Vagina (tissue), 2 donors: Measurements from ENCODE around the gene FRMD1. TPM values are rescaled to one million over a fixed set of nuclear protein-coding genes. Genes with fewer than 3 reads are reported as not detected.

Experiments used
- DNase-seq, 2 donors: peaks; one replicate each; pipeline ENCODE4 v3.0.0-alpha.2; 2017; ENCODE audit errors: extremely low spot score in 2 of 2
- H3K27ac ChIP-seq: fragments of 200-600 bp; sonication (generic); one replicate; pipeline ENCODE4 v1.5.1; 2019
- H3K27me3 ChIP-seq: fragments of 200-600 bp; sonication (generic); one replicate; pipeline ENCODE4 v1.5.1; 2019
- H3K36me3 ChIP-seq, 2 donors: fragments of 200-600 bp; sonication (generic); one replicate each; pipeline ENCODE4 v1.5.1; 2017 to 2019
- H3K4me1 ChIP-seq: fragments of 200-600 bp; sonication (generic); one replicate; pipeline ENCODE4 v1.5.1; 2019
- H3K4me3 ChIP-seq, 2 donors: fragments of 200-600 bp; sonication (generic); 1 replicate in 1 of 2; 2 replicates in 1 of 2; pipeline ENCODE4 v1.5.1; 2016 to 2019
- H3K9me3 ChIP-seq: fragments of 200-600 bp; sonication (generic); one replicate; pipeline ENCODE4 v1.5.1; 2019
- CTCF ChIP-seq, 3 experiments: fragments of 450-650 bp in 2 of 3; fragments of 200-600 bp in 1 of 3; sonication (generic) in 1 of 3; IDR thresholded peaks; one replicate each; pipeline ENCODE4 v1.5.1; 2017 to 2019; ENCODE audit warnings: antibody characterized with exemption in 3 of 3, mild to moderate bottlenecking in 2 of 3, moderate library complexity in 2 of 3
- POLR2A ChIP-seq, 2 donors: fragments of 450-650 bp; IDR thresholded peaks; one replicate each; pipeline ENCODE4 v1.6.1; 2017; ENCODE audit warnings: antibody characterized with exemption in 2 of 2, mild to moderate bottlenecking in 2 of 2, moderate library complexity in 2 of 2
- POLR2AphosphoS5 ChIP-seq, 2 donors: sonication (generic); formaldehyde crosslinking; IDR thresholded peaks; one replicate each; pipeline ENCODE4 v1.9.0; 2017; ENCODE audit warnings: antibody characterized with exemption in 2 of 2, mild to moderate bottlenecking in 2 of 2, low read depth in 1 of 2; ENCODE audit not compliant: insufficient read depth in 1 of 2
- intact Hi-C: fragments of 100-400 bp; cut with DNase I; formaldehyde crosslinking; loops from one replicate; pipeline ENCODE4 v1.15.1; 2023
- total RNA-seq: library from RNA; depleted of rRNA; stranded (reverse); fragments of >200 nt; gene quantifications from one replicate; pipeline ENCODE4 v1.2.3, GENCODE V29; 2016

The FRMD1 gene
- total RNA-seq, 1 donor from 2014 or later, result not detected

GRCh38 chr6:168047841-168048723 lies 30.9 kb downstream of the FRMD1 start:
- Histone ChIP-seq H3K27me3 (no peaks in the 10 kb centered on the region), H3K36me3 (no peaks in the 10 kb centered on the region), H3K4me1 (peaks cover 14% of the 10 kb centered on the region), H3K9me3 (no peaks in the 10 kb centered on the region), H3K4me3 (no peak overlapping the region), H3K27ac (no peak overlapping the region)
- intact Hi-C loops, result no loop called here
- DNase-seq, result no peak
- TF ChIP-seq POLR2AphosphoS5 (IDR thresholded peaks at IDR 0.05; ENCODE audit: insufficient read depth in 1 of 2, low read depth in 1 of 2) (no peak), CTCF (IDR thresholded peaks at IDR 0.05) (no peak)

GRCh38 chr6:168046696-168047095 lies 32.3 kb downstream of the FRMD1 start:
- no peaks in the 10 kb centered on the region for H3K27me3 ChIP-seq
- no peak for TF ChIP-seq POLR2AphosphoS5 (IDR thresholded peaks at IDR 0.05; ENCODE audit: insufficient read depth in 1 of 2, low read depth in 1 of 2)
- TF ChIP-seq CTCF (IDR thresholded peaks at IDR 0.05), result no peak
- TF ChIP-seq POLR2A (IDR thresholded peaks at IDR 0.05), result no peak
- H3K9me3 ChIP-seq, result no peaks in the 10 kb centered on the region
- H3K4me3 ChIP-seq, result no peak overlapping the region
- no peak overlapping the region for H3K27ac ChIP-seq
- no peak for DNase-seq
- peaks cover 14% of the 10 kb centered on the region for H3K4me1 ChIP-seq
- H3K36me3 ChIP-seq, result no peaks in the 10 kb centered on the region
- intact Hi-C loops, result no loop called here

GRCh38 chr6:168045706-168046620 lies 33.0 kb downstream of the FRMD1 start:
- no peak for DNase-seq
- intact Hi-C loops, result no loop called here
- Histone ChIP-seq H3K9me3 (no peaks in the 10 kb centered on the region), H3K4me1 (peaks cover 14% of the 10 kb centered on the region), H3K36me3 (no peaks in the 10 kb centered on the region), H3K27ac (no peak overlapping the region), H3K4me3 (no peak overlapping the region), H3K27me3 (no peaks in the 10 kb centered on the region)
- TF ChIP-seq CTCF (IDR thresholded peaks at IDR 0.05) (no peak), POLR2AphosphoS5 (IDR thresholded peaks at IDR 0.05; ENCODE audit: insufficient read depth in 1 of 2, low read depth in 1 of 2) (no peak), POLR2A (IDR thresholded peaks at IDR 0.05) (no peak)

- TF ChIP-seq POLR2A (IDR thresholded peaks at IDR 0.05), result no peak
- TF ChIP-seq POLR2AphosphoS5 (IDR thresholded peaks at IDR 0.05; ENCODE audit: insufficient read depth in 1 of 2, low read depth in 1 of 2), result no peak
- TF ChIP-seq CTCF (IDR thresholded peaks at IDR 0.05), result no peak
- H3K9me3 ChIP-seq, result no peaks in the 10 kb centered on the region
- no peaks in the 10 kb centered on the region for H3K27me3 ChIP-seq
- H3K27ac ChIP-seq, result no peak overlapping the region
- peaks cover 14% of the 10 kb centered on the region for H3K4me1 ChIP-seq
- H3K4me3 ChIP-seq, result no peak overlapping the region
- intact Hi-C loops, result no loop called here
- no peak for DNase-seq
- H3K36me3 ChIP-seq, result no peaks in the 10 kb centered on the region
Observed at GRCh38 chr6:168045141-168045691, 33.8 kb downstream of the FRMD1 start.
